ENCODE measurements around the gene COLEC11. TPM values are rescaled to one million over a fixed set of nuclear protein-coding genes. Genes with fewer than 3 reads are reported as not detected.

COLEC11 gene
- total and polyA plus RNA-seq, 2 of the 13 experiments (the other 11 are each of a cell fraction or from before 2014, with no cell fraction given): 1.5 to 3.0 TPM

- TF ChIP-seq DZIP1 (CRISPR knock-in tag; IDR thresholded peaks at IDR 0.05): peak; percentile 63; the same call in 1 of the 2 replicates
- TF ChIP-seq ZNF234 (CRISPR knock-in tag; conservative IDR thresholded peaks at IDR 0.05): 0 out of 2 replicates have a peak, but pooled peaks have one; percentile 16
- no peak for TF ChIP-seq KLF16 (CRISPR knock-in tag; IDR thresholded peaks at IDR 0.05)
- no peak for TF ChIP-seq ZNF224 (CRISPR knock-in tag; IDR thresholded peaks at IDR 0.05)
- 0 out of 2 replicates have a peak, but pooled peaks have one; percentile 15 for TF ChIP-seq ZNF446 (CRISPR knock-in tag; IDR thresholded peaks at IDR 0.05)
- 0 out of 2 replicates have a peak, but pooled peaks have one; percentile 43 for TF ChIP-seq MLLT10 (CRISPR knock-in tag; IDR thresholded peaks at IDR 0.05)
- TF ChIP-seq FOXM1 (CRISPR knock-in tag; IDR thresholded peaks at IDR 0.05): no peak
- TF ChIP-seq, protein P1, sequence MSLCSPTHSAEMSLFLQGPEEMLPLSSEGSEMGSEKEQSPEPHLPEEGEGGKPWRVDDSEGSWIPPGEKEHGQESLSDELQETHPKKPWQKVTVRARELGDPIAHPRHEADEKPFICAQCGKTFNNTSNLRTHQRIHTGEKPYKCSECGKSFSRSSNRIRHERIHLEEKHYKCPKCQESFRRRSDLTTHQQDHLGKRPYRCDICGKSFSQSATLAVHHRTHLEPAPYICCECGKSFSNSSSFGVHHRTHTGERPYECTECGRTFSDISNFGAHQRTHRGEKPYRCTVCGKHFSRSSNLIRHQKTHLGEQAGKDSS (CRISPR knock-in tag; IDR thresholded peaks at IDR 0.05; ENCODE audit: borderline replicate concordance, low read depth): peak; percentile 61; the same call in 1 of the 2 replicates
- TF ChIP-seq ZKSCAN8 (CRISPR knock-in tag; IDR thresholded peaks at IDR 0.05; ENCODE audit: borderline replicate concordance): no peak
- TF ChIP-seq BRD4 (CRISPR knock-in tag; IDR thresholded peaks at IDR 0.05): peak; percentile 40; the same call in 1 of the 2 replicates
- TF ChIP-seq, protein P2, sequence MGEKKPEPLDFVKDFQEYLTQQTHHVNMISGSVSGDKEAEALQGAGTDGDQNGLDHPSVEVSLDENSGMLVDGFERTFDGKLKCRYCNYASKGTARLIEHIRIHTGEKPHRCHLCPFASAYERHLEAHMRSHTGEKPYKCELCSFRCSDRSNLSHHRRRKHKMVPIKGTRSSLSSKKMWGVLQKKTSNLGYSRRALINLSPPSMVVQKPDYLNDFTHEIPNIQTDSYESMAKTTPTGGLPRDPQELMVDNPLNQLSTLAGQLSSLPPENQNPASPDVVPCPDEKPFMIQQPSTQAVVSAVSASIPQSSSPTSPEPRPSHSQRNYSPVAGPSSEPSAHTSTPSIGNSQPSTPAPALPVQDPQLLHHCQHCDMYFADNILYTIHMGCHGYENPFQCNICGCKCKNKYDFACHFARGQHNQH (CRISPR knock-in tag; IDR thresholded peaks at IDR 0.05): peak; percentile 60; the same call in 1 of the 2 replicates
- TF ChIP-seq, protein P3, sequence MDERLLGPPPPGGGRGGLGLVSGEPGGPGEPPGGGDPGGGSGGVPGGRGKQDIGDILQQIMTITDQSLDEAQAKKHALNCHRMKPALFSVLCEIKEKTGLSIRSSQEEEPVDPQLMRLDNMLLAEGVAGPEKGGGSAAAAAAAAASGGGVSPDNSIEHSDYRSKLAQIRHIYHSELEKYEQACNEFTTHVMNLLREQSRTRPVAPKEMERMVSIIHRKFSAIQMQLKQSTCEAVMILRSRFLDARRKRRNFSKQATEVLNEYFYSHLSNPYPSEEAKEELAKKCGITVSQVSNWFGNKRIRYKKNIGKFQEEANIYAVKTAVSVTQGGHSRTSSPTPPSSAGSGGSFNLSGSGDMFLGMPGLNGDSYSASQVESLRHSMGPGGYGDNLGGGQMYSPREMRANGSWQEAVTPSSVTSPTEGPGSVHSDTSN (CRISPR knock-in tag; IDR thresholded peaks at IDR 0.05): no peak
- TF ChIP-seq ZFX (CRISPR knock-in tag; IDR thresholded peaks at IDR 0.05; ENCODE audit: low read depth): peak; percentile 53
- 0 out of 2 replicates have a peak, but pooled peaks have one; percentile 24 for TF ChIP-seq SATB2 (CRISPR knock-in tag; IDR thresholded peaks at IDR 0.05)
- no peak for TF ChIP-seq ZNF883 (CRISPR knock-in tag; IDR thresholded peaks at IDR 0.05; ENCODE audit: not compliant biosample characterization)
- 0 out of 2 replicates have a peak, but pooled peaks have one; percentile 28 for TF ChIP-seq ZBTB20 (CRISPR knock-in tag; IDR thresholded peaks at IDR 0.05; ENCODE audit: borderline replicate concordance, low read depth)
- TF ChIP-seq RCOR2 (CRISPR knock-in tag; IDR thresholded peaks at IDR 0.05): no peak
- TF ChIP-seq CSRNP1 (CRISPR knock-in tag; IDR thresholded peaks at IDR 0.05): 0 out of 2 replicates have a peak, but pooled peaks have one; percentile 6
- TF ChIP-seq, protein P4, sequence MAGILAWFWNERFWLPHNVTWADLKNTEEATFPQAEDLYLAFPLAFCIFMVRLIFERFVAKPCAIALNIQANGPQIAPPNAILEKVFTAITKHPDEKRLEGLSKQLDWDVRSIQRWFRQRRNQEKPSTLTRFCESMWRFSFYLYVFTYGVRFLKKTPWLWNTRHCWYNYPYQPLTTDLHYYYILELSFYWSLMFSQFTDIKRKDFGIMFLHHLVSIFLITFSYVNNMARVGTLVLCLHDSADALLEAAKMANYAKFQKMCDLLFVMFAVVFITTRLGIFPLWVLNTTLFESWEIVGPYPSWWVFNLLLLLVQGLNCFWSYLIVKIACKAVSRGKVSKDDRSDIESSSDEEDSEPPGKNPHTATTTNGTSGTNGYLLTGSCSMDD (CRISPR knock-in tag; IDR thresholded peaks at IDR 0.05): no peak
- peak; percentile 77 for TF ChIP-seq RBFOX2 (IDR thresholded peaks at IDR 0.05; ENCODE audit: low read depth, low read length)
Observed at GRCh38 chr2:3575534-3576262, 19.2 kb upstream of the COLEC11 start (continued).
